ENCODE data around the gene PAQR9. TPM values are rescaled to one million over a fixed set of nuclear protein-coding genes. Genes with fewer than 3 reads are reported as not detected.

The PAQR9 gene
- total RNA-seq, 4 donors from 2014 or later = not detected

GRCh38 chr3:142952272-142953193, 10.9 kb downstream of the PAQR9 start:
- Histone ChIP-seq H3K36me3 (no peaks in the 10 kb centered on the region), H3K9me3 (no peaks in the 10 kb centered on the region), H3K4me1 (peaks cover 0 to 2% (median 0%) of the 10 kb centered on the region in 3 donors), H3K4me3 (no peak overlapping the region), H3K27ac (no peak overlapping the region), H3K27me3 (peaks cover 0 to 40% (median 0%) of the 10 kb centered on the region in 4 donors)
- TF ChIP-seq, protein P1, sequence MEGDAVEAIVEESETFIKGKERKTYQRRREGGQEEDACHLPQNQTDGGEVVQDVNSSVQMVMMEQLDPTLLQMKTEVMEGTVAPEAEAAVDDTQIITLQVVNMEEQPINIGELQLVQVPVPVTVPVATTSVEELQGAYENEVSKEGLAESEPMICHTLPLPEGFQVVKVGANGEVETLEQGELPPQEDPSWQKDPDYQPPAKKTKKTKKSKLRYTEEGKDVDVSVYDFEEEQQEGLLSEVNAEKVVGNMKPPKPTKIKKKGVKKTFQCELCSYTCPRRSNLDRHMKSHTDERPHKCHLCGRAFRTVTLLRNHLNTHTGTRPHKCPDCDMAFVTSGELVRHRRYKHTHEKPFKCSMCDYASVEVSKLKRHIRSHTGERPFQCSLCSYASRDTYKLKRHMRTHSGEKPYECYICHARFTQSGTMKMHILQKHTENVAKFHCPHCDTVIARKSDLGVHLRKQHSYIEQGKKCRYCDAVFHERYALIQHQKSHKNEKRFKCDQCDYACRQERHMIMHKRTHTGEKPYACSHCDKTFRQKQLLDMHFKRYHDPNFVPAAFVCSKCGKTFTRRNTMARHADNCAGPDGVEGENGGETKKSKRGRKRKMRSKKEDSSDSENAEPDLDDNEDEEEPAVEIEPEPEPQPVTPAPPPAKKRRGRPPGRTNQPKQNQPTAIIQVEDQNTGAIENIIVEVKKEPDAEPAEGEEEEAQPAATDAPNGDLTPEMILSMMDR (IDR thresholded peaks at IDR 0.05) = no peak
- no peak for TF ChIP-seq POLR2A (IDR thresholded peaks at IDR 0.05)
- 48 to 68% methylated on average over 5 to 8 of the region's 8 CpGs for WGBS, 2 donors
- DNase-seq = no peak
- intact Hi-C loops (cut with DNase I) = no loop called here

DNA sequence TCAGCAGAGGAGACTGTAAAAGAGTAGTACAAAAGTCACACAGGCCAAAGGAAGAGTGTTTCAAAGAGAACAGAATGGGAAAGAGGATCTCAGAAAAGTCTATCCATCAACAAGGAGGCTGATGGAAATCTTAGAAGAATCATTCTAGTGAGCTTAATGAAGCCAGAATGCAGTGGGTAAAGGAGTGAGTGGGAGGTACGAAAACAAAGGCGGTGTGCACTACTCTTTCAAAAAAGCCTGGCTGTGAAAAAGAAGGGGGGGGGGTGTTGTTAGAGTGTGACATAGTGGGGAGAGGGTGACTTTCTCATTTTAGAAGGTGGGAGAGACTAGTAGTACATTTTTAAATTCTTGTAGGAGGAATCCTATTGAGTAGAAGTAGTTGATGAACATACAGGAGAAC, 11.7 kb downstream of the PAQR9 start:
- H3K4me1 ChIP-seq = peaks cover 0 to 7% (median 0%) of the 10 kb centered on the region in 3 donors
- no peak for TF ChIP-seq POLR2A (IDR thresholded peaks at IDR 0.05)
- TF ChIP-seq, protein P1 (IDR thresholded peaks at IDR 0.05) = no peak
- H3K4me3 ChIP-seq = no peak overlapping the region
- intact Hi-C loops (cut with DNase I) = no loop called here
- no peaks in the 10 kb centered on the region for H3K36me3 ChIP-seq
- H3K27ac ChIP-seq = no peak overlapping the region
- H3K9me3 ChIP-seq = no peaks in the 10 kb centered on the region
- H3K27me3 ChIP-seq = peaks cover 0 to 42% (median 0%) of the 10 kb centered on the region in 4 donors
- WGBS, 2 donors = 89 to 91% methylated on average over 2 of the region's 2 CpGs
- no peak for DNase-seq

- DNase-seq = no peak
- no peak for TF ChIP-seq POLR2A (IDR thresholded peaks at IDR 0.05)
- TF ChIP-seq, protein P1 (IDR thresholded peaks at IDR 0.05) = no peak
- Histone ChIP-seq H3K27ac (no peak overlapping the region), H3K36me3 (no peaks in the 10 kb centered on the region), H3K4me3 (no peak overlapping the region), H3K27me3 (peaks cover 0 to 46% (median 0%) of the 10 kb centered on the region in 4 donors), H3K9me3 (no peaks in the 10 kb centered on the region), H3K4me1 (peaks cover 0 to 7% (median 0%) of the 10 kb centered on the region in 3 donors)
- intact Hi-C loops (cut with DNase I) = no loop called here
- 88 to 100% methylated on average over 1 of the region's 1 CpG for WGBS, 2 donors
Observed at GRCh38 chr3:142950972-142951371, 12.5 kb downstream of the PAQR9 start.

- TF ChIP-seq, protein P1 (IDR thresholded peaks at IDR 0.05) = no peak
- no peak for TF ChIP-seq POLR2A (IDR thresholded peaks at IDR 0.05)
- peaks cover 0 to 7% (median 0%) of the 10 kb centered on the region in 3 donors for H3K4me1 ChIP-seq
- intact Hi-C loops (cut with DNase I) = no loop called here
- H3K27ac ChIP-seq = no peak overlapping the region
- H3K9me3 ChIP-seq = no peaks in the 10 kb centered on the region
- WGBS, 2 donors = 69 to 75% methylated on average over 9 to 10 of the region's 13 CpGs
- H3K36me3 ChIP-seq = no peaks in the 10 kb centered on the region
- peaks cover 0 to 55% (median 0%) of the 10 kb centered on the region in 4 donors for H3K27me3 ChIP-seq
- no peak for DNase-seq
- H3K4me3 ChIP-seq = no peak overlapping the region
Observed at GRCh38 chr3:142947799-142948575, 15.5 kb downstream of the PAQR9 start.
